ENCODE measurements around the gene PSAP.
"Not testable (repeated sequence)": the region's sequence is repeated elsewhere in the genome, so short reads cannot be mapped to it uniquely, and the experiment has no call there.

Gene PSAP

DNA sequence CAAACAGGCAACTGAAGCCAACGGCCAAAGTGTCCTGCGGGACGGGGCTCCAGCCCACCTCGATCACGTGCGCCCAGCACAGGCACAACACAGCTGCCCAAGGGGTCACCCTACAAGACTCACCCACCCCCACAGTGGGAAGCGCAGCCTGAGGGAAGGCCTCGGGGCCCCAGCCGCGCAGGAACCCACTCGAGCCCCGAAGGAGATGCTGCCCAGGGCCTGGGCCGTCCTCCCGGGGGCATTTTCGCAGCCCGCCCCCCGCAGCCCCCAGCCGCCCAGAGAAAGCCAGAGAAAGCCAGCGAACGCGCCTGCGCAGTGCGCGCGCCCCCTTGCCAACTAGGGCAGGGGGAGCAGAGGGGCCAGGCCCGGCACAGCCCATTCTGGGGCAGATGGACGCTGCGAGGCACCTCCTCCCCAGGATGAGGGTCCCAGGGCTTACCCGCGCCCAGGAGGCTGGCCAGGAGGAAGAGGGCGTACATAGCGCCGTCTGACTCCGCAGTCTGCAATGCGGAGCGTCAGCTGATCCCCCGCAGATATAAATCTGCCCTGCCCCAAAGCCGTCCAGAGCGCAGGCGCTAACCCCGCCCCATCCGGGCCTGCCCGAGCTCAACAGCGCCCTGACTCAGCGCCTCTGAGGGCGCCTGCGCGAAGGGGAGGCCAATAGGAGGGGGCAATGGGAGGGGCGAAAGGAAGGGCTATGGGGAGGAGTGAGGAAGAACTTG lies at the start of gene PSAP:
Gene PSAP (minus strand): TSS at position 509 of the 722 bp plus-strand sequence. CDS start 30 bp downstream, at position 479.
- DNase-seq (ENCODE audit: low spot score), result peak; percentile 100
- in situ Hi-C loops (cut with MboI; ENCODE audit: low sequenced_read_pairs, unreplicated experiment), result no loop called here
- no peak for TF ChIP-seq CTCF (IDR thresholded peaks at IDR 0.05; ENCODE audit: borderline replicate concordance, control extremely low read depth, extremely low read depth, insufficient read depth, missing control alignments)

DNA sequence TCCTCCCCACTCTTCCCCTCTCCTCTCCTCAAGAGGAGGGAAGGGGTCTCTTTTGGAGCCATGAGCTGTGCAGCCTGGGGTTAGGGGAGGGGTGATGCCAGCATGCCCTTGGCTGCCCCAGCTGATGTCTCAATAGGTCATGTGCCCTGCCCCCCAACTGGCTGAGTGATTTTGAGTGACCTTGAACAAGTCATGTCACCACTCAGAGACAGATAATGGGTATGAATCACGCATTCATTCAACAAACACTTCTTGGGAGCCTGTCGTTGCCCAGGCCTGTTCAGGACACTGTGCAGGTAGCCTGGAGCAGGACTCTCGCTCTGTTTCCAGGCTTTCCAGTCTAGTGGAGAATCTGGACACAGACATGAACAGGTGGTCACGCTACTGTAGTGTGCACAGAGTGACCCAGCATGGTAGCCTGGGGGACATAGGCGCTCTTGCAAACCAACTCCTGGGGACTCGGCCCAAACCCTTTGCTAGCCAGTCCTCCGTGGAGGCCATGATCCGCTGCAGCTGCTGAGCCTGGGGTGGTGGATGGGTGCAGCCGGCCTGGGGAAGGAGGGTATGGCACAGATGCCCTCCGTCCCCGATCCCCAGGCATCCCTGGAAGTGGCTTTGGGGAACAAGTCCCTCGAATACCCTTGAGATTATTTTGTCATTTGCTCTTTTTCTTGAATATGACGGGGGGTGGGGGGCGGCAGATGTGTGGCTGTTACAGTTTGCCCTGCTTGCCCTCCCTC lies 49.6 kb upstream of the PSAP start:
- no peak for DNase-seq (ENCODE audit: low spot score)
- no peak for TF ChIP-seq CTCF (IDR thresholded peaks at IDR 0.05; ENCODE audit: borderline replicate concordance, control extremely low read depth, extremely low read depth, insufficient read depth, missing control alignments)
- in situ Hi-C loops (cut with MboI; ENCODE audit: low sequenced_read_pairs, unreplicated experiment), result loop anchor here (5.0 kb wide), 1 partner anchor 147 kb away; no protein-coding TSS in a partner anchor

DNA sequence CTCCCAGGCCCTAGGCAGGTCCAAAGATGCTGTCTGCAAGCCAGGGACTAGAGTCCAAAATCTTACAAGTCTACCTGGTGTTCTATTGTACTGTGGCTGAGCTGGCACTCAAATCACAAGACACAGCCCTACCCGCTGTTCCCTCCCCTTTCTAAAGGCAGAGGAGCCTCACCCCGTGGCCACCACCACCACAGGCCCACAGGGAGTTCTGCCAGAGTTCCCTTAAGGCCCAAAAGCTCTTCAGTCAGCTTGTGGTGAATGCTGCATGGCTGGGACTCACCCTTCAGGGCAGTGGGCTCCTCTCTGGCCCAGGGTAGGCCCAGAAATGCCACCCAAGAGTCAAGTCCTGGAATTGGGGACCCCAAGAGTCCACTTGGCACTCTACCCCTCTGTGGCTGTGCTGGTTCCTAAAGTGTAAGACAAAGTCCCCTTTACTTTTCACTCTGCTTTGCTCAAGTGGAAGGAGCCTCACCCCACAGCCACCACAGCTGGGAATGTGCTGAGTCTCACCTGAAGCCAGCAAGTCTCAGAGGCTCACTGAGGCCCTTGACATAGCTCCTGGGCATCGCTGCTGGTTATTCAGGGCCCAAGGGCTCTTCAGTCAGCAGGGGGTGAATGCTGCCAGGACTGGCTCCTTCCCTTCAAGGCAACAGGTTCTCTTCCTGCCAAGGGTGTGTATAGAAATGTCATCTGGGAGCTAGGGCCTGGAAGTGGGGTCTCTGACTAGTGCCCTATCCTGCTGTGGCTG lies 48.8 kb upstream of the PSAP start:
- no peak for TF ChIP-seq CTCF (IDR thresholded peaks at IDR 0.05; ENCODE audit: borderline replicate concordance, control extremely low read depth, extremely low read depth, insufficient read depth, missing control alignments)
- DNase-seq (ENCODE audit: low spot score), result no peak
- in situ Hi-C loops (cut with MboI; ENCODE audit: low sequenced_read_pairs, unreplicated experiment), result loop anchor here (5.0 kb wide), 1 partner anchor 147 kb away; no protein-coding TSS in a partner anchor

DNA sequence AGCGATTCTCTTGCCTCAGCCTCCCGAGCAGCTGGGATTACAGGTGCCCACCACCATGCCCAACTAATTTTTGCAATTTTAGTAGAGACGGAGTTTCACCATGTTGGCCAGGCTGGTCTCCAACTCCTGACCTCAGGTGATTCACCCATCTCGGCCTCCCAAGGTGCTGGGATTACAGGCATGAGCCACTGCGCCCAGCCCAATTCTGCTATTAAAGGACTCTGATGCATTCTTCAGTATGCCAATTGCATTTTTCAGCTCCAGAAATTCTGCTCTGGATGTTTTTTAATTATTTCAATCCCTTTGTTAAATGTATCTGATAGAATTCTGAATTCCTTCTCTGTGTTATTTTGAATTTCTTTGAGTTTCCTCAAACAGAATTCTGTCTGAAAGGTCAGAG lies 47.3 kb upstream of the PSAP start:
- in situ Hi-C loops (cut with MboI; ENCODE audit: low sequenced_read_pairs, unreplicated experiment), result not testable (repeated sequence)

DNA sequence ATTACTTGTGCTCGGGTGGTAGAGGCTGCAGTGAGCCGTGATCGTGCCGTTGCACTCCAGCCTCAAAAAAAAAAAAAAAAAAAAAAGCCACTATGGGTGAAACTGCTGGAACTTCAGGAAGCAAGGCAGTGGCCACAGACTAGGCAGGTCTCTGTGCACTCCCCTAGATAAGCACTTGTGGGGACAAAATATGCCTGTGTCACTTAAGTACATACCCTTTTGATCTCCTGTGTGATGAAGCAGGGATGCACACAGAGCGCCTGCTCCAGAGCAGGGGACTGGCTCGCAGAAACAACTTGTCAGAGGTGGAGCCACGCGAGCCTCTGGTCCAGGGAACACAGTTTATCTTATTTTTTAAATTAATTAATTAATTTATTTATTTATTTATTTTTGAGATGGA lies 42.9 kb upstream of the PSAP start:
- in situ Hi-C loops (cut with MboI; ENCODE audit: low sequenced_read_pairs, unreplicated experiment), result no loop called here
- no peak for DNase-seq (ENCODE audit: low spot score)
- no peak for TF ChIP-seq CTCF (IDR thresholded peaks at IDR 0.05; ENCODE audit: borderline replicate concordance, control extremely low read depth, extremely low read depth, insufficient read depth, missing control alignments)

More for the DNA sequence above, 47.3 kb upstream of the PSAP start:
- DNase-seq (ENCODE audit: low spot score), result not testable (repeated sequence)

GRCh38 chr10:71893258-71893815 lies 42.3 kb upstream of the PSAP start:
- in situ Hi-C loops (cut with MboI; ENCODE audit: low sequenced_read_pairs, unreplicated experiment), result no loop called here
- no peak for DNase-seq (ENCODE audit: low spot score)

More at GRCh38 chr10:71893258-71893815, 42.3 kb upstream of the PSAP start:
- no peak for TF ChIP-seq CTCF (IDR thresholded peaks at IDR 0.05; ENCODE audit: borderline replicate concordance, control extremely low read depth, extremely low read depth, insufficient read depth, missing control alignments)
